Endothelial cell of umbilical vein (primary cell): ENCODE data around the gene FAM118B. TPM values are rescaled to one million over a fixed set of nuclear protein-coding genes. Genes with fewer than 3 reads are reported as not detected.

ENCODE experiments used
- BruUV-seq: library from RNA; stranded (reverse); fragments of 400-500 nt; replicated peaks from 2 replicates; lab custom pipeline; 2021; lab: Mats Ljungman, UMichigan
- CTCF ChIA-PET: fragments of 300-600, 350-600 bp; sonication (Branson Sonifier 250); formaldehyde crosslinking; loops from one replicate; lab custom pipeline; 2021; ENCODE audit warnings: antibody characterized with exemption, inconsistent platforms; lab: Charles Lee
- POLR2A ChIA-PET: fragments of 300-600, 350-600 bp; sonication (Branson Sonifier 250); formaldehyde crosslinking; loops from one replicate; lab custom pipeline; 2021; ENCODE audit warnings: antibody characterized with exemption, inconsistent platforms; lab: Charles Lee
- DNase-seq: peaks from one replicate; pipeline ENCODE4 v3.0.0-alpha.2; 2011; ENCODE audit warnings: low read depth, low spot score
- FAIRE-seq: peaks from 2 replicates; lab custom pipeline; 2011; peaks lifted over from hg19 to GRCh38; lab: Jason Lieb, UNC
- H2AFZ ChIP-seq: 2 replicates; pipeline ENCODE4 v1.6.0; 2012; ENCODE audit warnings: low read depth, low read length, control low read depth, inconsistent platforms
- H3K27ac ChIP-seq: 2 replicates; pipeline ENCODE4 v1.5.1; 2011; ENCODE audit warnings: low read depth, mild to moderate bottlenecking, control low read depth, low read length, moderate library complexity; ENCODE audit not compliant: insufficient read depth
- H3K27me3 ChIP-seq, 2 experiments: 2 replicates each; pipeline versions ENCODE4 v1.6.0 to v1.6.1; 2011; ENCODE audit warnings: low read length in 2 of 2, mixed read lengths in 1 of 2; ENCODE audit not compliant: control insufficient read depth in 2 of 2, insufficient read depth in 2 of 2
- H3K36me3 ChIP-seq, 2 experiments: 2 replicates in 1 of 2; 3 replicates in 1 of 2; pipeline ENCODE4 v1.5.1; 2011; ENCODE audit warnings: low read length in 2 of 2, mild to moderate bottlenecking in 1 of 2, moderate library complexity in 1 of 2; ENCODE audit not compliant: control insufficient read depth in 2 of 2, insufficient read depth in 2 of 2; ENCODE audit errors: extremely low read depth in 1 of 2
- H3K4me1 ChIP-seq: 3 replicates; pipeline ENCODE4 v1.5.1; 2011; ENCODE audit warnings: mild to moderate bottlenecking, low read length; ENCODE audit not compliant: control insufficient read depth, insufficient read depth; ENCODE audit errors: extremely low read depth
- H3K4me2 ChIP-seq: 2 replicates; pipeline ENCODE4 v1.6.1; 2011; ENCODE audit warnings: low read length, control low read depth, mixed read lengths; ENCODE audit not compliant: insufficient read depth
- H3K4me3 ChIP-seq, 3 experiments: fragments of 200-600 bp in 1 of 3; sonication (generic), shearing (Covaris generic) in 1 of 3; replicated peaks in 1 of 3; 2 replicates each; pipeline ENCODE4 v1.5.1; 2011 to 2016; ENCODE audit warnings: control low read depth in 3 of 3, low read length in 3 of 3, mild to moderate bottlenecking in 2 of 3, inconsistent platforms in 1 of 3, low read depth in 1 of 3, moderate library complexity in 1 of 3; ENCODE audit not compliant: insufficient read depth in 1 of 3
- H3K79me2 ChIP-seq: 2 replicates; pipeline ENCODE4 v1.6.0; 2012; ENCODE audit warnings: low read length, inconsistent platforms; ENCODE audit not compliant: control insufficient read depth, insufficient read depth
- H3K9ac ChIP-seq: replicated peaks from 2 replicates; pipeline ENCODE3; 2011; ENCODE audit warnings: low read length, control low read depth; ENCODE audit not compliant: insufficient read depth; ENCODE audit errors: extremely low read depth
- H3K9me1 ChIP-seq: replicated peaks from 3 replicates; pipeline ENCODE4 v1.6.0; 2011; ENCODE audit warnings: mild to moderate bottlenecking, low read length; ENCODE audit not compliant: control insufficient read depth, insufficient read depth; ENCODE audit errors: extremely low read depth
- H3K9me3 ChIP-seq: replicated peaks from 2 replicates; pipeline ENCODE4 v1.5.1; 2012; ENCODE audit warnings: low read length, inconsistent platforms; ENCODE audit not compliant: control insufficient read depth, insufficient read depth
- H4K20me1 ChIP-seq: replicated peaks from 2 replicates; pipeline ENCODE3; 2011; ENCODE audit warnings: mild to moderate bottlenecking, low read length; ENCODE audit not compliant: control insufficient read depth, insufficient read depth; ENCODE audit errors: extremely low read depth
- EZH2 ChIP-seq: IDR thresholded peaks from 2 replicates; pipeline ENCODE4 v1.6.1; 2012; ENCODE audit warnings: borderline replicate concordance, low read depth, mild to moderate bottlenecking, moderate library complexity, low read length, inconsistent platforms; ENCODE audit not compliant: severe bottlenecking
- FOS ChIP-seq: IDR thresholded peaks from 2 replicates; pipeline ENCODE4 v1.6.1; 2011; ENCODE audit warnings: mild to moderate bottlenecking, low read length, moderate library complexity, borderline replicate concordance; ENCODE audit not compliant: insufficient read depth
- GATA2 ChIP-seq: IDR thresholded peaks from 2 replicates; pipeline ENCODE4 v1.7.0; 2011; ENCODE audit warnings: low read depth, mild to moderate bottlenecking, moderate library complexity, mixed read lengths, low read length; ENCODE audit not compliant: insufficient read length, insufficient read depth
- JUN ChIP-seq: IDR thresholded peaks from 2 replicates; pipeline ENCODE4 v1.6.1; 2011; ENCODE audit warnings: borderline replicate concordance, low read depth; ENCODE audit not compliant: insufficient read length, insufficient read depth
- MYC ChIP-seq: IDR thresholded peaks from one replicate; pipeline ENCODE4 v1.6.1; 2011; ENCODE audit warnings: mild to moderate bottlenecking, low read depth, low read length
- POLR2A ChIP-seq: IDR thresholded peaks from 2 replicates; pipeline ENCODE4 v1.6.1; 2012; ENCODE audit warnings: low read depth, mild to moderate bottlenecking, control low read depth, low read length
- POLR2AphosphoS5 ChIP-seq: IDR thresholded peaks from 2 replicates; pipeline ENCODE4 v1.6.1; 2012; ENCODE audit warnings: low read depth, mild to moderate bottlenecking, control low read depth, low read length, moderate library complexity; ENCODE audit not compliant: insufficient read depth
- dilution Hi-C: fragments of 300-500 bp; cut with MboI; formaldehyde crosslinking; loops from one replicate; pipeline ENCODE4 v1.15.0; 2019; ENCODE audit warnings: low sequenced_read_pairs; ENCODE audit not compliant: extremely low pct_ligation_motif_present
- intact Hi-C: fragments of 100-400 bp; cut with micrococcal nuclease; formaldehyde crosslinking; loops from one replicate; pipeline ENCODE4 v1.10.0; 2022
- polyA plus RNA-seq, 4 experiments: library from polyadenylated mRNA; depleted of rRNA in 3 of 4; stranded (reverse) in 3 of 4; unstranded in 1 of 4; fragments of >200 nt; gene quantifications; 2 replicates each; pipeline versions ENCODE4 v1.2.1 to v1.2.3, GENCODE V29; 2011 to 2012; ENCODE audit warnings: missing spikeins in 1 of 4
- total RNA-seq: library from RNA; stranded (reverse); gene quantifications from 2 replicates; pipeline ENCODE4 v1.2.3, GENCODE V29; 2021
- TF ChIP-seq, protein P1 (sequence below), 2 donors: IDR thresholded peaks; 1 replicate in 1 of 2; 2 replicates in 1 of 2; pipeline ENCODE4 v1.5.1; 2011; ENCODE audit warnings: low read length in 2 of 2, mild to moderate bottlenecking in 2 of 2, moderate library complexity in 2 of 2, control low read depth in 1 of 2, inconsistent platforms in 1 of 2, low read depth in 1 of 2; ENCODE audit not compliant: insufficient read depth in 1 of 2; ENCODE audit errors: extremely low read depth in 1 of 2
- TF ChIP-seq, protein P2 (sequence below): IDR thresholded peaks from 2 replicates; pipeline ENCODE4 v1.6.1; 2011; ENCODE audit not compliant: insufficient read depth, insufficient read length

The FAM118B gene
- total and polyA plus RNA-seq, 2 donors (not counting 3 experiments of a cell fraction or from before 2014, with no cell fraction given), result 26.6 to 35.8 TPM

DNA sequence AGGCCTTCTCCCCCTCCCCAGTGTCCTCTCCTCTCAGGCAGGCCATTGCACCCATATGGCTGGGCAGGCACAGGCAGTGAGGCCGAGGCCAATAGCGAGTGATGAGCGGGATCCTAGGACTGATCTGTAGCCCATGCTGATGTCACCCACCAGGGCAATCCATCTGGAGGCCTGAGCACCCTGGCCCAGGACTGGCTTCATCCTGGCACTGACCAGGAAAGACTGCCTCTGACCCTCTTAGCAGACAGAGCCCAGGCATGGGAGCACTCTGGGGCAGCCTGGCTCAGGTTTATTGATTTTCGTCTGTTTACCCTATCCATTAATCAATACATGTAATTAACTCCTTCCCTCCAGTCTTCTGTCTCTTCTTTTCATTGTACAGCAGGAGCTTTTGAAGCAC is 66.2 kb downstream of the FAM118B start:
- no peaks in the 10 kb centered on the region for H3K9me1 ChIP-seq
- FAIRE-seq (no peak), DNase-seq (no peak)
- no peaks in the 10 kb centered on the region for H3K27me3 ChIP-seq
- peaks cover 7% of the 10 kb centered on the region for H3K4me1 ChIP-seq
- no peaks in the 10 kb centered on the region for H3K79me2 ChIP-seq
- H3K4me3 ChIP-seq, result no peak overlapping the region
- no peak overlapping the region for H2AFZ ChIP-seq
- peaks cover 3 to 16% of the 10 kb centered on the region in 2 experiments for H3K36me3 ChIP-seq
- ChIA-PET CTCF (no interaction called here), POLR2A (no interaction called here)
- no peaks in the 10 kb centered on the region for H3K9me3 ChIP-seq
- dilution Hi-C loops, result no loop called here
- no peak overlapping the region for H3K4me2 ChIP-seq
- TF ChIP-seq EZH2 (no peak), POLR2AphosphoS5 (no peak), JUN (no peak), POLR2A (no peak), GATA2 (no peak), MYC (no peak), FOS (no peak)
- TF ChIP-seq, protein P1, sequence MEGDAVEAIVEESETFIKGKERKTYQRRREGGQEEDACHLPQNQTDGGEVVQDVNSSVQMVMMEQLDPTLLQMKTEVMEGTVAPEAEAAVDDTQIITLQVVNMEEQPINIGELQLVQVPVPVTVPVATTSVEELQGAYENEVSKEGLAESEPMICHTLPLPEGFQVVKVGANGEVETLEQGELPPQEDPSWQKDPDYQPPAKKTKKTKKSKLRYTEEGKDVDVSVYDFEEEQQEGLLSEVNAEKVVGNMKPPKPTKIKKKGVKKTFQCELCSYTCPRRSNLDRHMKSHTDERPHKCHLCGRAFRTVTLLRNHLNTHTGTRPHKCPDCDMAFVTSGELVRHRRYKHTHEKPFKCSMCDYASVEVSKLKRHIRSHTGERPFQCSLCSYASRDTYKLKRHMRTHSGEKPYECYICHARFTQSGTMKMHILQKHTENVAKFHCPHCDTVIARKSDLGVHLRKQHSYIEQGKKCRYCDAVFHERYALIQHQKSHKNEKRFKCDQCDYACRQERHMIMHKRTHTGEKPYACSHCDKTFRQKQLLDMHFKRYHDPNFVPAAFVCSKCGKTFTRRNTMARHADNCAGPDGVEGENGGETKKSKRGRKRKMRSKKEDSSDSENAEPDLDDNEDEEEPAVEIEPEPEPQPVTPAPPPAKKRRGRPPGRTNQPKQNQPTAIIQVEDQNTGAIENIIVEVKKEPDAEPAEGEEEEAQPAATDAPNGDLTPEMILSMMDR (IDR thresholded peaks at IDR 0.05; ENCODE audit: extremely low read depth in 1 of 2, insufficient read depth in 1 of 2, low read depth in 1 of 2, low read length in 2 of 2), result no peak
- TF ChIP-seq, protein P2, sequence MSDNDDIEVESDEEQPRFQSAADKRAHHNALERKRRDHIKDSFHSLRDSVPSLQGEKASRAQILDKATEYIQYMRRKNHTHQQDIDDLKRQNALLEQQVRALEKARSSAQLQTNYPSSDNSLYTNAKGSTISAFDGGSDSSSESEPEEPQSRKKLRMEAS, result no peak
- BruUV-seq, result no TSS peak
- intact Hi-C loops, result no loop called here
- H4K20me1 ChIP-seq, result no peaks in the 10 kb centered on the region
- no peak overlapping the region for H3K27ac ChIP-seq
- H3K9ac ChIP-seq, result no peak overlapping the region
